Stimulated activated effector memory CD8-positive, alpha-beta T cell treated with anti-CD3 and anti-CD28 coated beads, Interleukin-12 subunit alpha, Interleukin-12 subunit beta, amount 100 ng/mL, for 72 hours (primary cell): ENCODE measurements around the gene CRHR1.

Experiments used
- ATAC-seq: fragments of 150-1000 bp; cut with Tn5 transposase; 2 replicates; pipeline ENCODE4 v1.10.0; 2021
- DNase-seq, 2 donors: peaks; one replicate each; pipeline ENCODE4 v3.0.0; 2021 to 2022; ENCODE audit warnings: low spot score in 2 of 2
- H3K27ac Mint-ChIP-seq: one replicate; pipeline ENCODE4 v1.8.0; 2022; ENCODE audit warnings: mild to moderate bottlenecking, mixed read lengths
- H3K36me3 Mint-ChIP-seq: one replicate; pipeline ENCODE4 v1.8.0; 2022; ENCODE audit warnings: mild to moderate bottlenecking, mixed read lengths
- H3K4me1 Mint-ChIP-seq: one replicate; pipeline ENCODE4 v1.8.0; 2022; ENCODE audit warnings: mixed read lengths
- H3K4me3 Mint-ChIP-seq: one replicate; pipeline ENCODE4 v1.8.0; 2022; ENCODE audit warnings: mild to moderate bottlenecking, mixed read lengths
- H3K9me3 Mint-ChIP-seq: one replicate; pipeline ENCODE4 v1.8.0; 2022; ENCODE audit warnings: mixed read lengths

The CRHR1 gene

GRCh38 chr17:45752246-45752645 is 31.9 kb upstream of the CRHR1 start:
- H3K9me3 Mint-ChIP-seq, result no peaks in the 10 kb centered on the region
- no peak for DNase-seq
- H3K27ac Mint-ChIP-seq, result no peak overlapping the region
- H3K36me3 Mint-ChIP-seq, result no peaks in the 10 kb centered on the region
- no peaks in the 10 kb centered on the region for H3K4me1 Mint-ChIP-seq
- H3K4me3 Mint-ChIP-seq, result no peak overlapping the region
- ATAC-seq, result no peak

GRCh38 chr17:45753645-45754225 is 30.4 kb upstream of the CRHR1 start:
- no peak overlapping the region for H3K27ac Mint-ChIP-seq
- no peaks in the 10 kb centered on the region for H3K36me3 Mint-ChIP-seq
- DNase-seq (no peak), ATAC-seq (no peak)
- no peaks in the 10 kb centered on the region for H3K9me3 Mint-ChIP-seq
- no peaks in the 10 kb centered on the region for H3K4me1 Mint-ChIP-seq
- H3K4me3 Mint-ChIP-seq, result no peak overlapping the region

DNA sequence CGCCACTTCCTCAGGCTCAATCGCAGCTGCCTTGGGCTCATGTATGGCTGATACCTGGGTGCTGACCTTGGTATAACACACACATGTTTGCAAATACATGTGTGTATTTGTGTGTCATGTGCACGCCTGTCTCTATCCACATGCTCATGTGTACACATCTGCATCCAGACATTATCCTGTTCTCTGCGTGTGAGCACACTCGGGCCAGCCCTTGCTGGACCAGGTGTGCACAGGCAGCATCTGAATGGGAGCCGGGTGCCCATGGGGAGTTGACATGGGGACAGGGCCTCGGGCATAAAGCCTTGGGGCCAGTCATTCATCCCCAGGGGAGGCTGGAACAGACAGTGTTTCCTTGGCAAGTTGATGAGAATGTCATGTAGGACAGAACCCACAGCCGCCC is 29.1 kb upstream of the CRHR1 start:
- no peaks in the 10 kb centered on the region for H3K4me1 Mint-ChIP-seq
- H3K36me3 Mint-ChIP-seq, result no peaks in the 10 kb centered on the region
- no peak for ATAC-seq
- no peak overlapping the region for H3K27ac Mint-ChIP-seq
- no peaks in the 10 kb centered on the region for H3K9me3 Mint-ChIP-seq
- no peak for DNase-seq
- no peak overlapping the region for H3K4me3 Mint-ChIP-seq

DNA sequence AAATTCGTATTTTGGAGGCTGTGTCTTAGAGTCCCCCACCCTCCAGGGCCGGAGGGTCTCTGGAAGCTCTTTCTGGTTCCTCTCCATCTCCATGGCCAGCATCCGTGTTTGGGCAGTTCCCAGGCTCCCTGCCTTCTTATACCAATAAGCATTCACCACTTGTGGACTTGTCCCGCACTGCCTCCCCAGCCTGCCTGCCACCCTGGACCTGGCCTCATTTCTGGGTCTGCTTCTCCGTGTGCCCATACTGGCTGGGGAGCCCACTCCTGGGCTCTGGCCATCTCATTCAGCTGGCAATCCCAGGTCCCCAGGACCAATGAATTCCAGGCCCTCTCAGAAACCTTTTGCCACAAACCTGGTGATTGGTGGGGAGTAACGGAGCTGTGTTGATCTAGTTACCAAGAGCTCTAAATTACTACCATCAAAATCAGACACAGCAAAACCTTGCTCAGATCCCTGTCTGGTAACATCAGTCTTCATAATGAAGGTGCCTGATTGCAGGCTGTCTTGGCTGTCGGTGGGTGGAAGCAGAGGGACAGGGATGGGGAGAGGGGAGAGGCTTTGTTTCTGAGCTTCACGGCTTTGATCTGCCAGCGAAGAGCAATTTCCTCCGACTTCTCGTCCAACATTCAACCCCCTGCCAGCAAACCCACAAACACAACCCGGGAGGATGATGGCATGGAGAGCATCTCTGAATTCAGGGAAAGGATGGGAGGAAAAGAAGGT is 27.7 kb upstream of the CRHR1 start:
- H3K36me3 Mint-ChIP-seq, result no peaks in the 10 kb centered on the region
- no peak overlapping the region for H3K4me3 Mint-ChIP-seq
- ATAC-seq (no peak), DNase-seq (no peak)
- H3K27ac Mint-ChIP-seq, result no peak overlapping the region
- no peaks in the 10 kb centered on the region for H3K9me3 Mint-ChIP-seq
- no peaks in the 10 kb centered on the region for H3K4me1 Mint-ChIP-seq

- H3K4me1 Mint-ChIP-seq, result no peaks in the 10 kb centered on the region
- H3K27ac Mint-ChIP-seq, result no peak overlapping the region
- no peak for ATAC-seq
- H3K9me3 Mint-ChIP-seq, result no peaks in the 10 kb centered on the region
- no peak overlapping the region for H3K4me3 Mint-ChIP-seq
- DNase-seq, result no peak
- H3K36me3 Mint-ChIP-seq, result no peaks in the 10 kb centered on the region
Measured at GRCh38 chr17:45757431-45758218, 26.5 kb upstream of the CRHR1 start.

GRCh38 chr17:45758544-45758943 is 25.6 kb upstream of the CRHR1 start:
- DNase-seq (no peak), ATAC-seq (no peak)
- Mint-ChIP-seq H3K9me3 (no peaks in the 10 kb centered on the region), H3K4me1 (no peaks in the 10 kb centered on the region), H3K36me3 (no peaks in the 10 kb centered on the region), H3K4me3 (no peak overlapping the region), H3K27ac (no peak overlapping the region)

DNA sequence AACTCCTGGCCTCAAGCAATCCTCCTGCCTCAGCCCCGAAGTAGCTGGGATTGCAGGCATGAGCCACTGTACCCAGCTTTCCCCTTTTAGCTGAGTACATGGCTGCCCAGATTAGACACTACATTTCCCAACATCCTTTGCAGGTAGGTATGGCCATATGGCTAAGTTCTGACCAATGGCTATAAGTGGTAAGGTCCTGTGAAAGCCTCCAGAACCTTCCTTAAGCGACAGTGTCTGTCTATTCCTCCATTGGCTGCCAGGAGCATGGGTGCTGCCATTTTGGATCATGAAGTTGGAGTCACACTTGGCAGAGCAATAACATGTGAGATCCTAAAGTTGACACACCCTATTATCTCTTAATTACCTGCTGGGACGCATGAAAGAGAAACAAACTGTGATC is 24.4 kb upstream of the CRHR1 start:
- Mint-ChIP-seq H3K27ac (no peak overlapping the region), H3K4me3 (no peak overlapping the region), H3K9me3 (no peaks in the 10 kb centered on the region), H3K4me1 (no peaks in the 10 kb centered on the region), H3K36me3 (no peaks in the 10 kb centered on the region)
- DNase-seq (no peak), ATAC-seq (no peak)

DNA sequence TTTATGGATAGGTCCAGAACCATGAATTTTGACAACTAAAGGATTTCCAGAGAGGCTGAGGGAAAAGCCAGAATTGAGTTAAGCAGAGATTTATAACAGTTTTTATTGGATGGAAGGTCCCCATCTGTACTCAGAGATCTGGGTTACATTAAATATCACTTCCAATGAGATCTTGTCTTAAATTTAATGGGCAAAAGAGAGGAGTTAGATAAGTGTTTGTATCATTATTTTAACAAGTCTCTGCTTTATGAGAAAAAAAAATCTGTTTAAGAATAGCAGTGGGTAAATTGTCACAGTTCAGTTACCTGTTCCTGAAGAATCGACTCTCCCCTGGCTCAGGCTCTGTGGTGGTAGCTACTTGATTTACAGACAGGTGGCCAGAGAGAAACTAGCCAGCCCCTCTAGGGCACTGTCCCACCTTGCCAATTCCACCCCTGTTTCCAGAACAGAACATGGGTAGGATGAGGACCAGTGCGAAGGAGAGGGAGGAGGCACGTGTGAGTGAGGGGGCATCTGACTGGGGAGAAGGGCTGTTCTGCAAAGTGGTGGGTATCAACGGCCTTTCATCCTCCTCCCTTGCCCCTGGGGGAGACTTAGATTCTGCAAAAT is 22.1 kb upstream of the CRHR1 start:
- Mint-ChIP-seq H3K4me3 (no peak overlapping the region), H3K4me1 (no peaks in the 10 kb centered on the region), H3K36me3 (no peaks in the 10 kb centered on the region), H3K9me3 (no peaks in the 10 kb centered on the region), H3K27ac (no peak overlapping the region)
- DNase-seq (no peak), ATAC-seq (no peak)

GRCh38 chr17:45763182-45763581 is 20.9 kb upstream of the CRHR1 start:
- H3K27ac Mint-ChIP-seq, result no peak overlapping the region
- peak; percentile 24 for ATAC-seq
- H3K9me3 Mint-ChIP-seq, result no peaks in the 10 kb centered on the region

GRCh38 chr17:45764479-45764878 is 19.6 kb upstream of the CRHR1 start:
- H3K36me3 Mint-ChIP-seq, result no peaks in the 10 kb centered on the region
- H3K27ac Mint-ChIP-seq, result no peak overlapping the region
- DNase-seq (no peak), ATAC-seq (no peak)
- H3K4me3 Mint-ChIP-seq, result no peak overlapping the region
- no peaks in the 10 kb centered on the region for H3K9me3 Mint-ChIP-seq
- H3K4me1 Mint-ChIP-seq, result no peaks in the 10 kb centered on the region

More at GRCh38 chr17:45763182-45763581, 20.9 kb upstream of the CRHR1 start:
- no peaks in the 10 kb centered on the region for H3K4me1 Mint-ChIP-seq
- no peak overlapping the region for H3K4me3 Mint-ChIP-seq
- H3K36me3 Mint-ChIP-seq, result no peaks in the 10 kb centered on the region
- no peak for DNase-seq

GRCh38 chr17:45768000-45768399 is 16.1 kb upstream of the CRHR1 start:
- no peaks in the 10 kb centered on the region for H3K4me1 Mint-ChIP-seq
- H3K27ac Mint-ChIP-seq, result no peak overlapping the region
- DNase-seq, result no peak
- no peak overlapping the region for H3K4me3 Mint-ChIP-seq
- ATAC-seq, result no peak
- no peaks in the 10 kb centered on the region for H3K36me3 Mint-ChIP-seq
- H3K9me3 Mint-ChIP-seq, result no peaks in the 10 kb centered on the region

DNA sequence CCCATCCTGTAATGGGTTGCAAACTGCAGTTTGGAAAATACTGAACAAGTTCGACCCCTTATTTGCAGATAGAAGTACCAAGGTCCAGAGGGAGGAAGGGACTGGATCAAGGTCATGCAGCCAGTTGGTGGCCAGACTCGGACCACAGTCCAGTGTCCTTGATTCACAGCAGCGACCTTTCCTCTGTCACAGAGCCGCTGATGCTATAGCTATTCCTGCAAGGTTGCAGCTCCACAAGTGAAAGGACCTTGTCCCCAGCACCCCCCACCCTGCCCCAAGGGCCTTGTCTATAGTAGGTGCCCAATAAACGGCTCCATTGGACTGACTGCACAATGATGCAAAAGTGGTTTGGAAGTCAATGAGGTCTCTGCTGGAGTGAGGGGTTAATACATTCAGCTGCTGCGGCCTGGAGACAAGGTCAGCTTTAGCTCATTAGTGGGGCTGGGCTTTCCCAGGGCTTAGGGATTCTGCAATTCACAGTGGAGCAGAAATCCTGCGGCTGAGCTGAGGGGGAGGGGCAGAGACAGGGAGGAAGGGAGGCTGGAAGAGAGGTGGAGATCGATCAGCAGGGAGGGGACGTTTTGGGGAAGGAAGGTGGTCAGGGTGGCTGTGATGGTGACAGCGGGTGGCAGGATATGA is 13.4 kb upstream of the CRHR1 start:
- Mint-ChIP-seq H3K4me3 (no peak overlapping the region), H3K9me3 (peaks cover 2% of the 10 kb centered on the region)

DNA sequence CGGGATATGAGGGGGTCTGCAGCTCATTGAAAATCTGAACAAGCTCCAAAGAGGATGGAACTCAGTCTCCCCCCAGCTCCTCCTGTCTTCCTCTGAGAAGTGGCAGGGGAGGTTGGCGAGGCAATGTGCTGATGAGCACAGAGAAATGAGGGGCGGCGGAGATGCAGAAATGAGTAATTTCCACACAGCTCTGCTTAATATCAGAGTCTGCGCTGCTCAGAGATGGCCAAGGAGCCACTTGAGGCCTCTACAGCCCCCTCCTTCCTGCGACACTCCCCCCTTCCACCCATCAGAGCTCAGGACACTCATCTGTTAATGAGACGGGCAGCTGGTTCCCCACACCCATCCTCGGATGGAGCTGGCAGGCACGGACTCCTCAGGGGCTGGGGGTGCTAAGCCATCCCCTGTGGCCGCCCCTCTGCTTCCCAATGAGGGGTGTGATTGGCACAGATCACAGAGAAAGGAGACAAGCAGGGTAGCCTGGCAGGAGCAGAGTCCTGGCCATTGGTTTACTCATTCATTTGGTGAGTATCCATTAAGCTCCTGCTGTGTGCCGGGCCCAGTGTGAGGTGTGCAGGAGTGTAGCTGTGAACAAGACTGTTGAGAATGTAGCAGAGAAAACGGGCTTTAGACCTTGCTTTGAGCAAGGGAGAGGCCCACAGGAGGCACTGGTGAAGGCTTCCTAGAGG is 12.7 kb upstream of the CRHR1 start:
- H3K27ac Mint-ChIP-seq, result no peak overlapping the region
- DNase-seq, result no peak
- no peak for ATAC-seq

More for the DNA sequence above, 13.4 kb upstream of the CRHR1 start:
- Mint-ChIP-seq H3K36me3 (no peaks in the 10 kb centered on the region), H3K27ac (no peak overlapping the region), H3K4me1 (no peaks in the 10 kb centered on the region)
- DNase-seq (no peak), ATAC-seq (no peak)

DNA sequence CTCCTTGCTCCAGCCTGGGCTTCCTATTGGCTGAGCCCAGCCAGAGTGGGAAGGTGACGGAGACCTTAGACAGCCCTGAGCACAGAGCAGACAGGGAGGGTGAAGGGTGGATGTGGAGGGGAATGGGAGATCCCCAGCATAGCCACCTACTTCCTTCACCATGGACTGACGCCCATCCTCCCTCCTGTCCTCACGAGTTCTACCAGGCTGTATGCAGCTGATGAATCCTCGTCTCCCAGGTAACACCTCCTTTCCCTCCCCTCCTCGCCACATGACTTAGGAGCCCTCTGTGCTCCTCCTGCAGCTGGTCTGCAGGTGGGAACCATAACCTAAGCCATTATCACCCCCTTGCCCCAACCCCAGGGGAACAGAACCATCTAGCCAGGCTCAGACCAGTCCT is 9.0 kb upstream of the CRHR1 start:
- H3K27ac Mint-ChIP-seq, result no peak overlapping the region
- ATAC-seq (peak; percentile 27), DNase-seq (no peak)
- H3K9me3 Mint-ChIP-seq, result peaks cover 2% of the 10 kb centered on the region
- no peaks in the 10 kb centered on the region for H3K36me3 Mint-ChIP-seq
- H3K4me1 Mint-ChIP-seq, result no peaks in the 10 kb centered on the region
- no peak overlapping the region for H3K4me3 Mint-ChIP-seq

More for the DNA sequence above, 12.7 kb upstream of the CRHR1 start:
- no peaks in the 10 kb centered on the region for H3K36me3 Mint-ChIP-seq
- H3K9me3 Mint-ChIP-seq, result peaks cover 2% of the 10 kb centered on the region
- H3K4me1 Mint-ChIP-seq, result no peaks in the 10 kb centered on the region
- H3K4me3 Mint-ChIP-seq, result no peak overlapping the region

DNA sequence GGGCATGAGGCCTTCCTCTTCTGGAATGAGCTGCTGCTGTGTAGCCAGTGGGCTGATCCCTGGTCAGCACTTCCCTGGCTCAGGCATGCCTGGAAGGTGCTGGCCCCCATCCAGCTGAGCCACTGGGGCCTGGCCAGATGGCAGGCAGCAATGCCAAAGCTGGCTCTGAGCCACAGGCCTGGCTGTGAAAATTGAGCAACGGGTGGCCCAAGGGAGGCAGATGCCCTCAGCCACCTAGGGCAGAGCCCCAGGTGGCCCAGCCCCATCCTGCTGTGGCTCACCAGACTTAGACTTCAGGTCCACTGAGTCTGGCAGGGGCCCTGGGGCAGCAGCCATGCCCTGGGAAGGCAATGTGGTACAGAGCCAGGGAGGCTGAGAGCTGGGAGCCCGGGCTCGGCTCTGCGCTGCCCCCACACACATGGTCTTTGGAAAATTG is 8.5 kb upstream of the CRHR1 start:
- Mint-ChIP-seq H3K27ac (no peak overlapping the region), H3K36me3 (no peaks in the 10 kb centered on the region), H3K9me3 (peaks cover 2% of the 10 kb centered on the region), H3K4me3 (no peak overlapping the region), H3K4me1 (no peaks in the 10 kb centered on the region)
- no peak for DNase-seq
- ATAC-seq, result peak; percentile 17
